IPS DF 19.7 (cell line): Measurements from ENCODE around the gene RAPGEF2.

Source experiments
- DNase-seq: peaks from one replicate; pipeline ENCODE4 v3.0.0-alpha.2; 2013; ENCODE audit warnings: low read depth, low spot score

The RAPGEF2 gene

GRCh38 chr4:159134429-159134828, 31.6 kb downstream of the RAPGEF2 start:
- DNase-seq = no peak

GRCh38 chr4:159137176-159137575, 34.3 kb downstream of the RAPGEF2 start:
- no peak for DNase-seq

GRCh38 chr4:159138436-159138835, 35.6 kb downstream of the RAPGEF2 start:
- no peak for DNase-seq

GRCh38 chr4:159141193-159141592, 38.3 kb downstream of the RAPGEF2 start:
- no peak for DNase-seq

- DNase-seq = no peak
These were observed 39.4 kb downstream of the RAPGEF2 start for GRCh38 chr4:159142241-159142640.

GRCh38 chr4:159142681-159143384, 40.0 kb downstream of the RAPGEF2 start:
- DNase-seq = no peak

- no peak for DNase-seq
These were observed 40.8 kb downstream of the RAPGEF2 start for GRCh38 chr4:159143687-159144086.

- DNase-seq = no peak
These were observed 41.3 kb downstream of the RAPGEF2 start for GRCh38 chr4:159144112-159144694.

- no peak for DNase-seq
These were observed 42.6 kb downstream of the RAPGEF2 start for GRCh38 chr4:159145318-159145991.

GRCh38 chr4:159145992-159146330, 43.1 kb downstream of the RAPGEF2 start:
- no peak for DNase-seq

- no peak for DNase-seq
These were observed 43.6 kb downstream of the RAPGEF2 start for GRCh38 chr4:159146488-159146887.

GRCh38 chr4:159148441-159148840, 45.6 kb downstream of the RAPGEF2 start:
- DNase-seq = no peak

- DNase-seq = no peak
These were observed 46.8 kb downstream of the RAPGEF2 start for GRCh38 chr4:159149666-159150065.

- DNase-seq = no peak
These were observed 47.5 kb downstream of the RAPGEF2 start for GRCh38 chr4:159150396-159150795.

GRCh38 chr4:159150821-159151390, 48.0 kb downstream of the RAPGEF2 start:
- no peak for DNase-seq

GRCh38 chr4:159151689-159152088, 48.8 kb downstream of the RAPGEF2 start:
- DNase-seq = no peak

- no peak for DNase-seq
These were observed 49.3 kb downstream of the RAPGEF2 start for GRCh38 chr4:159152181-159152580.

GRCh38 chr4:159153669-159154068, 50.8 kb downstream of the RAPGEF2 start:
- no peak for DNase-seq

- DNase-seq = no peak
These were observed 52.2 kb downstream of the RAPGEF2 start for GRCh38 chr4:159155119-159155518.

- DNase-seq = no peak
These were observed 55.3 kb downstream of the RAPGEF2 start for GRCh38 chr4:159158083-159158617.

GRCh38 chr4:159158985-159159384, 56.1 kb downstream of the RAPGEF2 start:
- no peak for DNase-seq

GRCh38 chr4:159159611-159160010, 56.7 kb downstream of the RAPGEF2 start:
- DNase-seq = no peak
